ENCODE measurements around the gene AUTS2. TPM values are rescaled to one million over a fixed set of nuclear protein-coding genes. Genes with fewer than 3 reads are reported as not detected.

AUTS2 gene
- total RNA-seq, 1 experiment from 2014 or later, result 2.2 TPM

DNA sequence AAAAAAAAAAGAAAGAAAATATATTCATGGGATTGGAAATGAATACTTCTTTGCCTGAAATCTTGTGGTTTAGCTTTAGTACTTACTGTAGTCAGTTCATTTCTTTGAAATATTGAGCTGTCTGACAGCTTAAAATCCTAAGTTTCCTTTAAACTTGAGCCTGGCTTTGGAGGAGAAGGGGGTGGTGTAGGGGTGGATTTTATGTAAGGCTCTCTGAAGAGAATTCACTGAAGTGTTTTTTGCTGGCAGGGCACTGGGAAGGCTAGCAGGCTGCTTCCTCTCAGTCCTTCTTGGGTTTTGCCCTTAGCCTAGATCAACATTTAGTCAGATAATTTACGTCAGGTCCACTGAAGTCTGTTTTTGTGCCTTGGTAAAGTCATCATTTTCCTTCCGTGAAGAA lies 516.5 kb downstream of the AUTS2 start:
- Histone ChIP-seq H3K27me3 (no peaks in the 10 kb centered on the region), H3K9me3 (no peaks in the 10 kb centered on the region), H3K4me3 (no peak overlapping the region), H3K36me3 (no peaks in the 10 kb centered on the region)
- DNase-seq, result no peak

DNA sequence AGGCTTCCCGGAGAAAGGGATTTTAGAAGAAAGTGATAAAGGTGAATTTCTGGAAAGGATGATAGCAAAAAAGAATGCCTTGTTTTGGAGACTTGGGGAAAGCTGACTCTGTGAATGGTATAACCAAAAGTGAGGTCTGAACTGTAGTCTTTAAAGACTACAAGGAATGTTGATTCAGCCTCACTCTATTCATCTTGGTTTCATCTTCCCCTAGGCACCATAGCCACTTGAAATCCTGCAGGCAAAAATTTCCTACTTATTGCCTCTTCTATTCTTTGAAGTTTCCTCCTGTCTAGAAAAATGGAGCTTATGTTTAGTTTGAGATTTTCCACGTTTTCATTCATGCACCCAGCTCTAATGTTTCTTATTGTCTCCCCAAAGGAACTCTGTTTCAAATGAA lies 518.0 kb downstream of the AUTS2 start:
- Histone ChIP-seq H3K27me3 (no peaks in the 10 kb centered on the region), H3K36me3 (no peaks in the 10 kb centered on the region), H3K4me3 (no peak overlapping the region), H3K9me3 (0 out of 2 replicates have a peak, but pooled peaks cover 3% of the 10 kb centered on the region)
- no peak for DNase-seq

DNA sequence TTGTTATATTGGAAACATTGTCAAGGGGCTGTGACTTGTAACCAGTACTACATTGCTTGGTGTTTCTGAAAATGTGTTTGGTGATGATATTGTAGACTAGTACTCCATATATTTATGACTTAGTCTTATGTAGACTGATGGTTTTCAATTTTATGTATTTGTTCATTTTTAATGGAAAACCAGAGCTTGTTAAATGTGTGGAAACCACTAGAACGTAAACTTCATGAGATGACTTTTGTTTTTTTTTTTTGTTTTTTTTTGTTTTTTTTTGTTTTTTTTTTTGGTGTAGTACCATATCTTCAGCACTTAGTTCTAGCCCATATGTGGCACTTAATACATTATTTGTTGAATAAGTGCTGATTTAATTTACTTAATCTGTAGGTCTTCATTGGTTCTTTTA lies 518.6 kb downstream of the AUTS2 start:
- DNase-seq, result no peak
- Histone ChIP-seq H3K27me3 (no peaks in the 10 kb centered on the region), H3K9me3 (0 out of 2 replicates have a peak, but pooled peaks cover 3% of the 10 kb centered on the region), H3K36me3 (no peaks in the 10 kb centered on the region), H3K4me3 (no peak overlapping the region)

DNA sequence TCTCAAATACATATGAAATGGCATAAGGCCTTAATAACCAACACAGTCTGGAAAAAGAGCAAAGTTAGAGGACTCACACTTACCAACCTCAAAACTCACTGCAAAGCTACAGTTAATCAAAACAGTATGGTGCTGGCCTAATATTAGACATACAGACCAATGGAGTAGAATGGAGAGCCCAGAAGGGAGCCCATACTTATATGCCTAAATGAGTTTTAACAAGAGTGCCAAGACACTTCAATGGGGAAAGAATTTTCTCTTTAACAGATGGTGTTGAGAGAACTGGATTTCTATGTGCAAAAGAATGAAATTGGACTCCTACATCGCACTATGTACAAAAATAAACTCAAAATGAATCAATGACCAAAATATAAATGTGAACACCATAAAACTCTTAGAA lies 522.6 kb downstream of the AUTS2 start:
- Histone ChIP-seq H3K4me3 (no peak overlapping the region), H3K9me3 (0 out of 2 replicates have a peak, but pooled peaks cover 3% of the 10 kb centered on the region), H3K27me3 (no peaks in the 10 kb centered on the region), H3K36me3 (no peaks in the 10 kb centered on the region)
- no peak for DNase-seq

DNA sequence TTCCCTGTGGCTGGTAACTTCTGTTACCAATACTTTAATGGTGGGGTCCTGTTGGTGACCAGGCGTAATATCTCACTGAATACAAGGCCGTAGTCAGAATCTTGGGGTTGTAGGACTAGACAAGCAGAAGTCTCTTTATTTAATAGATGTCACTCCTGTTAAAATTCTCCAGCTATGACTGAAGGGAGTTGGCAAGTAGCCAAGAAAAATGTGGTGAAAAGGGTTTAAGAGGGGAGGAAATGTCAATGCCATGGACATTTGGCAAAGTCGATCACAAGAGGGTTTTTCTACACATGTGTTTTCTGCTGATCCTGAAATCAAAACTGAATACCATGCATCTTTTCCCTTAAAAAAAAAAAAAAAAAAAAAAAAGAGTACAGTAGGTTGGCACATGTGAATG lies 533.5 kb downstream of the AUTS2 start:
- Histone ChIP-seq H3K27me3 (no peaks in the 10 kb centered on the region), H3K36me3 (no peaks in the 10 kb centered on the region), H3K4me3 (no peak overlapping the region), H3K9me3 (no peaks in the 10 kb centered on the region)
- DNase-seq, result no peak

DNA sequence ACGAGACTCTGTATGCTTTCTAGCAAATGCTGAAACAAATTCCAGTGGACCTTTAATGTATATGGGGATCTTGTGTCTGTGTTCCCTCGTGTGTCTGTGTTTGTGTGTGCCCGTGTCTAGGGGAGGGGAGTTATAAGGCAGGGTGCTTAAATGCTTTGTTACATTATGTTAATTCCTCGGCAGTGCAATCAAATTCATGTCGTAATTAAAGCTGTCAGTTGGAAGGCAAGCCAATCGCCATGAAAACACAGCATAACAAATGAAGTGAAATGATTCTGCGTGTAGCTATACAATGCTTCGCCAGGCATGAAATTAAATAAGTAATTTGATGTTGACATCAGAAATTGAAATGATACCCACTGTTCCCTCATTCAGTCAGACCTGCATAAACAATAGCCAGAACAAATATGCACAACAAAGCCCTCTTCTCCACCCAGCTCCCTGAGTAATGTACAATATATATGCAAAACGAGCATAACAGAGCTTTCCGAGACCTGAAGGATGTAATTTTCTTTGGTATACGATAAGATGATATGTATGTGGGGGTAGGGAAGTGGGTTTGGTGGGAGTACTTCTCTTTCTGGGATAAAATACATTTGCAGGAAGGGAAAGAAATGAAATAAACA lies 534.1 kb downstream of the AUTS2 start:
- Histone ChIP-seq H3K27me3 (no peaks in the 10 kb centered on the region), H3K4me3 (no peak overlapping the region), H3K36me3 (no peaks in the 10 kb centered on the region), H3K9me3 (no peaks in the 10 kb centered on the region)
- no peak for DNase-seq

DNA sequence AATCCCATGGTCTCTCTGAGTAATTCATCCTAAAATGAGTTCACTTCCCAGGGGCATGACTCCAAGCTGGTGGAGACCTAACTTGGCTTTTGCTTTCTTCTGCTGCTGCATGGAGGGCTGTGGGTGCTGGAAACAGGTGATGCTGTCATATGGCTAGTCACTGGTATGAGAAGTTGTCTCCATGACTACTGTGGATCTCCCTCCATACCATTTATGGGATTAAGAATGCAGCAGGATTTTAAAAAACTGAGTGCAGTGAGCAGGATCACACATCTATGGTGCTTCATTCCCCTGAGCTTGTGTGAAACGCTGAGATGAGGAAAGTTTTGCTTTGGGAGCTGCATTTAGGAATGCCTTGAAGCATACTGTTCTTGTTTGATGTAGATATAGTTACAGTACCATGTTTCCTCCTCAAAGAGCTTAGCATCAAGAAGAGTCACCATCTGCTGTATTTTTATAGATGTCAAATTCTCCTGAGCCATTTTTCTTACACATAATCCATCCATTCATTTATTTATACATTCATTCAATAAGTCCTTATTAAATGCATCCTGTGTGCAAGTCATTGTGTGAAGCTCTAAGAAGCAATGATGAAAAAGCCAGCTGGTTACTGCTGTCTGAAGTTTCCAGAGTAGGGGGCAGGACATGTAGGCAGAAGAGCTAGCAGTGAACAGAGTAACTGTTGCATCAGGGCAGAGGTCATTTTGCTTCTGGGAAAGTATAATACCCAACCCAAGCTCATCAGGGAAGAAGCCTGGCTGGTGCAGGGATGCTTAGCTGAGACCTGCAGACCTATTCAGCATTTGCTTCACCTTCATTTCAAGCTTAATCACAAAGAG lies 534.8 kb downstream of the AUTS2 start:
- DNase-seq, result peak; percentile 38
- Histone ChIP-seq H3K27me3 (no peaks in the 10 kb centered on the region), H3K9me3 (no peaks in the 10 kb centered on the region), H3K4me3 (no peak overlapping the region), H3K36me3 (no peaks in the 10 kb centered on the region)

DNA sequence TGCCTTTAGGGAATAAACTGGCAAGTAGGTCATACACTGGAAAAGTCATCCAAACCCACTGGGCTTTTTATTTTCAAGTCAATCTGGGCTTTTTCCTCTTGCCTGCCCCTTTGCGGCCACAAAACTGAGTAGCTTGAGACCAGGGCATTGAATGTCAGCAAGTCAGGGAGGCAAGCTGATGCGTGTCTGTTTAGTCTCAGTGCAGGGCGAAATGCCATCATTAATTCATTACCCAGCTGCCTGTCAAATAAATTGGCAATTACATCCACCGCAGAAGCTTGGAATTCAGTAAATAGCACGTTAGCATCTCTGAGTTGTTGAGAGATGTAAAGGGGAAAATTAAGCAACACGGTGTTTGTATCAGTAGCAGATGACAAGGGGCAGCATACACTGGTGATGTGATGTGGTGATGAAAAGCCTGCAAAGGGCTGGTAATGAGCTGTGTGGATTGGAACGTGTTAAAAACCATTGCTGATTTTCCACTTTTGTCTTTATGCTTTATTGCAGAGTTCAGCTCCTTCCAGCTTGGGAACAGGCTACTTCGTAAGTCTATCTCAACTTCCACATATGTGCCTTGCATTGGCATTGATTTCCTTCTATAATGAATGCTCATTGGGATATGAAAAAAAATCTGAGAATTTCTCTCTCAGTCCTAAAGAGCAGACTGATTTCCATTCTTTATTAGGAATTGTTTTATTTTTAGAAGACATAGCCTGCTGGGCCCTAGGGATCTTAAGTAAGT lies 535.9 kb downstream of the AUTS2 start:
- no peaks in the 10 kb centered on the region for H3K36me3 ChIP-seq
- DNase-seq, result peak; percentile 53

DNA sequence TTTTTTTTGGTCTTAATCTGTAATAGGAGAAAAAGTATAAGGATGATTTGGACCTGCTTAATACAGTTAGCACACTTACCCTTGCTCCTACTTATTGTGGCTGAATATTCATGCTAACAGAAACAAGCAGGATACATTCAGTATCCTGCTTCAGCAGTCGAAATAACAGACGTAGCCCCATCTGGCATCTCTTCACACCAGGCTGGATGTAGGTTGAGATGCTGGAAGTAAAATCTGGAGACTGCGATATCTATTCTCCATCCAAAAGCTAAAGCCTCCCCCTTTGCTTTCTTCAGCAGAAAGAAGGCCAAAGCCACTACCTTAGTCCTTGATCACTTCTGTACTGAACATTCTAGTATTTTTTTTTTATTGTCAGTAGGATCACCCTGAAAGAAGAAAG lies 537.4 kb downstream of the AUTS2 start:
- no peak overlapping the region for H3K4me3 ChIP-seq
- no peaks in the 10 kb centered on the region for H3K9me3 ChIP-seq
- no peaks in the 10 kb centered on the region for H3K36me3 ChIP-seq
- no peak for DNase-seq
- H3K27me3 ChIP-seq, result no peaks in the 10 kb centered on the region

More for the DNA sequence above, 535.9 kb downstream of the AUTS2 start:
- Histone ChIP-seq H3K4me3 (no peak overlapping the region), H3K27me3 (no peaks in the 10 kb centered on the region), H3K9me3 (no peaks in the 10 kb centered on the region)

DNA sequence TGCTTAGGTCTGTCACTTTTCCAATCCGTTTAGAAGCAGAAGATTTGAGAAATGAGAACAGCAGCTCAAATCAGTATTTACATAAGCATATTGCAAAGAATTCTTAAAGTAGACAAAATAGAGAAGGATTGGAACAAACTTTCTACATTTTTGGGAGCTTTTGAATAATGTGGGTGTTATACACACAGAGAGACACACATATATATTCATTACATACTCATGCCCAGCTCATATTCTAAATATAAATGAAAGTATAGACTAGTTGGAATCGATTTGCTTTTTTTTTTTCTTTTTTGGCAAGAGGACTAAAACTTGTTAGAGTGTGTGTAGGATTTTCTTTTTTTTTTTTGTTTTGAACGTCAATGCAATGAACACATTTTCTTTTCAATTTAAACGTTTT lies 538.9 kb downstream of the AUTS2 start:
- Histone ChIP-seq H3K4me3 (no peak overlapping the region), H3K36me3 (no peaks in the 10 kb centered on the region), H3K27me3 (no peaks in the 10 kb centered on the region), H3K9me3 (no peaks in the 10 kb centered on the region)
- DNase-seq, result no peak

DNA sequence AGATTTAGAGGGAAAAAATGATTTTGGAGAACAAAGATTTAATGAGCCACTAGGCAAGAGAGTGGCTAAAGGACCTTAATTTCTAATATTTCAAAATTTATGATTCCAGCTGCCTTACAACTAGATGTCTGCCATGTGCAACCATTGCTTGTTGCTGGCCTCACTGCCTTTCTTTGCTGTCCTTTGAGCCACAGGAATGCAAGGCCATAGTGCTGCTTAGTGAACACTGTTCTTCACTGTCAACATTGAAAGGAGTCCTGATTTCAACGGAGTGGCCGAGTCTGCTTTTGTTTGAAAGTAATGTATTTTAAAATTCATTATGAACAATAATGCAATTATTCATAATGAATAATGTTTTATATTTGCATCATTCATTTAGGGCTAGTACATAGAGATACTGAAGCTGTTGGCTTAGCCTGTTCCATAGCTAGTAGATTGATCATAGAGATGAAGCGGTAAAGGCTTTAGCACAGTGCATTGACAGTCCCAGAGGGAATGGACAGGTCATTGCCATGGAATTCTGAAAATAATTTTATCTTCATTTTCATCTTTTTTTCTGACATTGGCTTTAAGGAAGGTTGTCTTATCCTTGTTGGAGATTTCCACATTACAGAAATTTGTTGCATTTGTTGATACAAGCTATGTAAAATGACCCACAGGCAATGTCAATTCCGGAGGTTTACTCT lies 544.1 kb downstream of the AUTS2 start:
- Histone ChIP-seq H3K9me3 (no peaks in the 10 kb centered on the region), H3K4me3 (no peak overlapping the region), H3K27me3 (no peaks in the 10 kb centered on the region), H3K36me3 (no peaks in the 10 kb centered on the region)
- DNase-seq, result no peak

DNA sequence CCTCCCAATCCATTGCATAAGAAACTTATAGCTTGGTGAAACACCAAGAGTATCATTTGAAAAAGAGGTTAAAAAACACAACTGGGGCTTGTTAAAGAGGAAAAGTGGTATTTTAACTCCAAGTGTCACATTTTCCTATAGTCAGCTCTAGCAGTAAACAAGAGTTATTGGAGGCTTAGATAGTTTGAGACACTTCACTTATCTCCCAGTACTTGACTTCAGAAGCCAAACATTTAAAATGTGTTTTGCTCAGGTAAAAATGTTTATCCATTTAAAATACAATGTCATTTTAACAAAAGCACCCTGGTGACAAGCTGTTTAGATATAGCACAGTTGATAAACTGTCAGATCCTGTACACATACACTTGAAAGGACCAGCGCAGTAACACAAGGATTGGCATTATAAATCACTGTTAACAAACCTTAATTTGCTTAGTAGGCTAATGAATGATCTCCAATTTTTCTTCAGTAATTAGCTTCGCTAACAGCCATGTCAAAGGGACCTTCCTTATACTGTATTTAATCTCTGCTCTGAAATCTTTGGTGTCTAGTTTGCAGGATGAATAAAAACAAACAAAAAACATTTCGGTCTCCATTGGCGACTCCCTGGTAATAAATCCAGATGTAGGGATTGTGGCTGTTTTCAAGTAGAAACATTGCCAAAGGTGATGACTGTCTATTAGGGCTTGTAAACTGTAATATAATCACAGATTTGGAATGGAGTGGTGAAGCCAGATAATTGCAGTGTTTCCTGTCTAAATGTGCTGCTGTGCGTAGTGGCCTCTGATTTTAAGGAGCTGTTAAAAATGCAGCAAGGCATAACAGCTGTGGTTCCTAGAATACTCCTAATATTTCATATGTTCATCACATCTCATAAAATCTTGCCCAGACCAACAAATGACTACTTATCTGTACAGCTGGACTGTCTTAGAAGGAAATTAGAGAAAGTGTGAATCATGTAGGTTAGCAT lies 545.1 kb downstream of the AUTS2 start:
- Histone ChIP-seq H3K9me3 (no peaks in the 10 kb centered on the region), H3K4me3 (no peak overlapping the region), H3K36me3 (no peaks in the 10 kb centered on the region), H3K27me3 (no peaks in the 10 kb centered on the region)
- DNase-seq, result peak; percentile 64

DNA sequence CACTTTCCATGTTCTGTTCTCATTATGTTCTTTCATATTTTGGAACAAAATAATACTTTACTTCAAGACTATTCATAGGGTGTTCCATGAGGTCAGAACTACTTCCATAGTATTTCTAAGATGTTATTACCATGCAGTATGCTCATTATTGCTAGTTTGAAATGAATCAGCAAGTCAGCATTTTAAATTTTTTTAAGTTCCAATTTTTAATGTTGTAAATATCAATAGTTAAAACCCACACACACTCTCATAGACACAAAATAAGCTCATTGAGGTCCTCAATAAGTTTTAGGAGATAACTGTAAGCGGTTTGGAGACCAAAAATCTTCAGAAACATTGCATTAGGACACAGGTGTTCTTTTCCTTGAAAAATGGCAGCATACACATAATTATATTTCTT lies 550.7 kb downstream of the AUTS2 start:
- no peak for DNase-seq
- no peaks in the 10 kb centered on the region for H3K27me3 ChIP-seq
- no peak overlapping the region for H3K4me3 ChIP-seq
- no peaks in the 10 kb centered on the region for H3K36me3 ChIP-seq
- 0 out of 2 replicates have a peak, but pooled peaks cover 2% of the 10 kb centered on the region for H3K9me3 ChIP-seq

DNA sequence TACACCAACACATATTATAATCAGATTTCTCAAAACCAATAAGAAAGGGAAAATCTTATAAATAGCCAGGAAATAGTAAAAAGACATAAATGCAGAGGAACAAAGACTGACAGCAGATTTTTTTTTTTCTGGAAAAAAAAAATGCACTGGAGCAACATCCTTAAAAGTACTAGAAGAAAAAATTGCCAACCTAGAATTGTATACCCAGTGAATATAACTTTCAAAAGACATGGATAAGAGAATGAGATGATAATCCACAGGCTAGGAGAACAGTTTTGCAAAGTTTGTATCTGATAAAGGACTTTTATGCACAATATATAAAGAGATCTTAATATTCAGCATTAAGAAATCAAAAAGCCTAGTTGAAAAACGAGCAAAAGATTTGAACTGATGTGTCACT lies 554.0 kb downstream of the AUTS2 start:
- H3K27me3 ChIP-seq, result no peaks in the 10 kb centered on the region
- 0 out of 2 replicates have a peak, but pooled peaks cover 2% of the 10 kb centered on the region for H3K9me3 ChIP-seq
- H3K4me3 ChIP-seq, result no peak overlapping the region
- H3K36me3 ChIP-seq, result no peaks in the 10 kb centered on the region
- no peak for DNase-seq

DNA sequence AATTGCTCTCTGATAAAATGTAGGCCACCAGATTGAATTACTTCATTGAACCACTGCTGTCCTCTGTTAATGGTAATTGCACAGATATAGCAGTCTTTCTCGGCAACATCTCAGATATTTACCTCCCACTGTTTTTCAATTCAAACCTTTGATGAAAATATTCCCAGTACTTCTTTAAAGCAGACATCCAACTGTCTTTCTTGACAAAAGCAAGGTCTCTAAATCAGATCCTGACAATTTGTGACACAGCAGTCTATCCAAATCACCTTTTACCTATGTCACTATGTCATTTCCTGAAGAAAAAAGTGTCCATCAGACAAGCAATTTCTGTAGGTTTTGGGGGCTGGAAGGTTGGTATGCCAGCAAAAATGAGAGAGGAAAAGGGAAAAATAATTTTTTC lies 555.7 kb downstream of the AUTS2 start:
- no peak for DNase-seq
- no peak overlapping the region for H3K4me3 ChIP-seq
- no peaks in the 10 kb centered on the region for H3K36me3 ChIP-seq
- H3K9me3 ChIP-seq, result 0 out of 2 replicates have a peak, but pooled peaks cover 2% of the 10 kb centered on the region
- no peaks in the 10 kb centered on the region for H3K27me3 ChIP-seq

All from MG63 (cell line).